PC-3 (cell line): Measurements from ENCODE around the gene CSNK2A1.

Experiments used
- EZH2 ChIP-seq: fragments of 300-600 bp; sonication (generic); IDR thresholded peaks from one replicate; pipeline ENCODE4 v1.6.1; 2017; ENCODE audit warnings: antibody characterized with exemption, mild to moderate bottlenecking, low read length; ENCODE audit not compliant: unreplicated experiment
- EZH2phosphoT487 ChIP-seq: fragments of 300-600 bp; sonication (generic); IDR thresholded peaks from 2 replicates; pipeline ENCODE4 v1.6.1; 2018; ENCODE audit warnings: mild to moderate bottlenecking, antibody characterized with exemption, low read length, borderline replicate concordance
- TF ChIP-seq, protein P1 (sequence below): fragments of 300-600 bp; sonication (generic); conservative IDR thresholded peaks from 2 replicates; pipeline ENCODE4 v1.5.1; 2017; ENCODE audit warnings: antibody characterized with exemption, low read depth, mild to moderate bottlenecking, low read length

DNA sequence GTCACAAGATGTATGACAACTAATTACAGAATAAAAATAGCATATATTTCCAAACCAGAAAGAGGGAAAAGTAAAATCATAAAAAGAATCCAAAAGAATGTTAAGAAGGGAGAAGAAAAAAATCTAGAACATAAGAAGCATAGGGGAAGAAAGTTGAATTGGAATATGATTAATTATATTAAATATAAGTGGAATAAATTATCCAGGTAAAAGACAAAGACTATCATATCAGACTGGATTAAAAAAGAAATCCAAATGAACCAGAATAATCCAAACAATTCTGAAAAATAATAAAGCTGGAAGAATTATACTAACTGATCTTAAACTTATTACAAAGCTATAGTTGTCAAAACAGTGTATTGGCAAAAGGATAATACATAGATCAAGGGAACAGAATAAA is 23.6 kb downstream of the CSNK2A1 start:
- TF ChIP-seq, protein P1, sequence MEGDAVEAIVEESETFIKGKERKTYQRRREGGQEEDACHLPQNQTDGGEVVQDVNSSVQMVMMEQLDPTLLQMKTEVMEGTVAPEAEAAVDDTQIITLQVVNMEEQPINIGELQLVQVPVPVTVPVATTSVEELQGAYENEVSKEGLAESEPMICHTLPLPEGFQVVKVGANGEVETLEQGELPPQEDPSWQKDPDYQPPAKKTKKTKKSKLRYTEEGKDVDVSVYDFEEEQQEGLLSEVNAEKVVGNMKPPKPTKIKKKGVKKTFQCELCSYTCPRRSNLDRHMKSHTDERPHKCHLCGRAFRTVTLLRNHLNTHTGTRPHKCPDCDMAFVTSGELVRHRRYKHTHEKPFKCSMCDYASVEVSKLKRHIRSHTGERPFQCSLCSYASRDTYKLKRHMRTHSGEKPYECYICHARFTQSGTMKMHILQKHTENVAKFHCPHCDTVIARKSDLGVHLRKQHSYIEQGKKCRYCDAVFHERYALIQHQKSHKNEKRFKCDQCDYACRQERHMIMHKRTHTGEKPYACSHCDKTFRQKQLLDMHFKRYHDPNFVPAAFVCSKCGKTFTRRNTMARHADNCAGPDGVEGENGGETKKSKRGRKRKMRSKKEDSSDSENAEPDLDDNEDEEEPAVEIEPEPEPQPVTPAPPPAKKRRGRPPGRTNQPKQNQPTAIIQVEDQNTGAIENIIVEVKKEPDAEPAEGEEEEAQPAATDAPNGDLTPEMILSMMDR, result no peak
- TF ChIP-seq EZH2phosphoT487 (no peak), EZH2 (no peak)
